ENCODE results near the gene AKAP10.
"Not testable (repeated sequence)": the region's sequence is repeated elsewhere in the genome, so short reads cannot be mapped to it uniquely, and the experiment has no call there.

The AKAP10 gene

GRCh38 chr17:19867329-19868078, 110.1 kb downstream of the AKAP10 start, which contains the start of gene ULK2:
Gene ULK2, minus strand, starts transcription at chr17:19867936. Its CDS starts 519 bp downstream, at chr17:19867417.
- DNase-seq = peak; percentile 62
- peak; percentile 79 for ATAC-seq

- ATAC-seq (peak; percentile 63), DNase-seq (peak; percentile 60)
Observed at GRCh38 chr17:19867079-19867328, 110.6 kb downstream of the AKAP10 start.

GRCh38 chr17:19865021-19865420, 112.6 kb downstream of the AKAP10 start:
- no peak for DNase-seq
- no peak for ATAC-seq

- not testable (repeated sequence) for ATAC-seq, DNase-seq
Observed at GRCh38 chr17:19860647-19861177, 116.9 kb downstream of the AKAP10 start.

GRCh38 chr17:19857640-19858039, 120.0 kb downstream of the AKAP10 start:
- DNase-seq = no peak
- ATAC-seq = no peak
